HFF-Myc (cell line): ENCODE data around the gene RBM42.
A peak's percentile ranks its signal among the peaks of the same experiment; 100 is the strongest.

Source experiments
- DNase-seq: peaks from one replicate; pipeline ENCODE4 v3.0.0-alpha.2; 2011; ENCODE audit warnings: low read depth; ENCODE audit errors: extremely low read depth
- H3K4me3 ChIP-seq: replicated peaks from 2 replicates; pipeline ENCODE4 v1.5.1; 2011; ENCODE audit warnings: low read depth, mild to moderate bottlenecking, control low read depth, low read length
- TF ChIP-seq, protein P1 (sequence below): IDR thresholded peaks from 2 replicates; pipeline ENCODE4 v1.5.1; 2012; ENCODE audit warnings: mild to moderate bottlenecking, low read depth, low read length, control low read depth; ENCODE audit errors: missing control alignments

The RBM42 gene

GRCh38 chr19:35612224-35612558 lies 16.6 kb upstream of the RBM42 start:
- TF ChIP-seq, protein P1, sequence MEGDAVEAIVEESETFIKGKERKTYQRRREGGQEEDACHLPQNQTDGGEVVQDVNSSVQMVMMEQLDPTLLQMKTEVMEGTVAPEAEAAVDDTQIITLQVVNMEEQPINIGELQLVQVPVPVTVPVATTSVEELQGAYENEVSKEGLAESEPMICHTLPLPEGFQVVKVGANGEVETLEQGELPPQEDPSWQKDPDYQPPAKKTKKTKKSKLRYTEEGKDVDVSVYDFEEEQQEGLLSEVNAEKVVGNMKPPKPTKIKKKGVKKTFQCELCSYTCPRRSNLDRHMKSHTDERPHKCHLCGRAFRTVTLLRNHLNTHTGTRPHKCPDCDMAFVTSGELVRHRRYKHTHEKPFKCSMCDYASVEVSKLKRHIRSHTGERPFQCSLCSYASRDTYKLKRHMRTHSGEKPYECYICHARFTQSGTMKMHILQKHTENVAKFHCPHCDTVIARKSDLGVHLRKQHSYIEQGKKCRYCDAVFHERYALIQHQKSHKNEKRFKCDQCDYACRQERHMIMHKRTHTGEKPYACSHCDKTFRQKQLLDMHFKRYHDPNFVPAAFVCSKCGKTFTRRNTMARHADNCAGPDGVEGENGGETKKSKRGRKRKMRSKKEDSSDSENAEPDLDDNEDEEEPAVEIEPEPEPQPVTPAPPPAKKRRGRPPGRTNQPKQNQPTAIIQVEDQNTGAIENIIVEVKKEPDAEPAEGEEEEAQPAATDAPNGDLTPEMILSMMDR = no peak
- H3K4me3 ChIP-seq = peak overlapping the region; percentile 73
- DNase-seq = no peak

DNA sequence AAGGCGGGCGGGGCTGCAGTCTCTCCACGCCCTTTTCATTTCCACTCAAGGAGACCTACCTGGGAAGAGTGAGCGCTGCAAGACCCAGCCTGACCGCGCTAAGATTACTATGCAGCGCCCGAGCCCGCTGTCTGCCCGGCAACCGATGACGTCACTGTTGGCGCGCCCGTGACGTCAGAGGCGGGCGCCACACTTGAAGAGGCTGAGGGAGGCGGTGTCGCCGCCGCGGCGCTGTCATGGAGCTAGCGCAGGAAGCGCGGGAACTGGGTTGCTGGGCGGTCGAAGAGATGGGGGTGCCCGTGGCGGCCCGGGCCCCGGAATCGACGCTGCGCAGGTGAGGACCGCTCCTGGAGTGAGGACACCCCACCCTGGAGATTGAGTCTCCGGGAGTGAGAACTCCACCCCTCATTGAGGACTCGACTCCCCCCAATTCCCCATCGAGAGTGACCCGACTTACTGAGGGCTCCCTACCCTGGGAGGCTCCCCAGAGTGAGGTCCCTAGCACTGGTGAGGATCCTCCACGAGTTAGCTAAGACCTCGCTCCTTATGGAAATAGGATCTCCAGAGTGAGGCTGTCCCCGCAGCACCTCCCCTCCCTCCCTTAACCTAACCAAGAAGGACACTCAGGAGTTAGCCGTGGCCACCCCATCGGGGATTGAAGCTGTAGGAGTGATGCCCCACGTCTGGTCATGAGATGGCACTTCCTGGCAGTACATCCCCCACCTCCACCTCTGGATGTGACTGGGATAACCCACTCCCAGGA lies 16.1 kb upstream of the RBM42 start, which contains the start of gene HAUS5:
Gene HAUS5 (plus strand): TSS at position 177 of the 763 bp plus-strand sequence. CDS start 60 bp downstream, at position 237.
- H3K4me3 ChIP-seq = peak within 1 kb of the TSS; percentile 73
- DNase-seq = peak; percentile 68
- TF ChIP-seq, protein P1 = no peak

DNA sequence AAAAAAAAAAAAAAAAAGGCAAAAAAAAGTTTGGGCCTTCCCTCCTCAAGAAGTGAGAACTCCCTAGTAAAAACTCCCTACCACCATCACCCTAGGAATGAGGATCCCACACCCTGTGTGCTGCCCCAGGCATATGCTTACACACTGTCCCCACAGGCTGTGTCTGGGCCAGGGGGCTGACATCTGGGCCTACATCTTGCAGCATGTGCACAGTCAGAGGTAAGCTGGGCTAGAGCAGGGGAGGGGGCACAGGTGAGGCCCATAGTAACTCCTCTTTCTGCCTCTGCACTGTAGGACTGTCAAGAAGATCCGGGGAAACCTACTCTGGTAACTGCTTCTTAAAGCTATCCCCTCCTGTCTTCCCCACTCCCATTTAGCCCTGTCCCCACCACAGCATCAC lies 15.3 kb upstream of the RBM42 start:
- no peak for DNase-seq
- TF ChIP-seq, protein P1 = no peak
- H3K4me3 ChIP-seq = peak overlapping the region; percentile 73

DNA sequence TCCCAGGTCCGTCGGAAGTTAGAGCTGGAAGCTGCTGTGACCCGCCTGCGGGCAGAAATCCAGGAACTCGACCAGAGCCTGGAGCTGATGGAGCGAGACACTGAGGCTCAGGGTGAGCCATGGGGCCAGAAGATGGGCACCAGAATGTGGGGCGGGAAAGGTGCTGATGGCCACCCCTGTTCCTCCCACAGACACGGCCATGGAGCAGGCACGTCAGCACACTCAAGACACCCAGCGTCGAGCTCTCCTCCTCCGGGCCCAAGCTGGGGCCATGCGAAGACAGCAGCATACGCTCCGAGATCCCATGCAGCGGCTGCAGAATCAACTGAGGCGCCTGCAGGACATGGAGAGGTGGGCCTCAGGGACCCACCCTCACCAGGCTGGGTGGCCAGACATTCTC lies 13.8 kb upstream of the RBM42 start:
- H3K4me3 ChIP-seq = no peak overlapping the region
- DNase-seq = no peak
- TF ChIP-seq, protein P1 = no peak

DNA sequence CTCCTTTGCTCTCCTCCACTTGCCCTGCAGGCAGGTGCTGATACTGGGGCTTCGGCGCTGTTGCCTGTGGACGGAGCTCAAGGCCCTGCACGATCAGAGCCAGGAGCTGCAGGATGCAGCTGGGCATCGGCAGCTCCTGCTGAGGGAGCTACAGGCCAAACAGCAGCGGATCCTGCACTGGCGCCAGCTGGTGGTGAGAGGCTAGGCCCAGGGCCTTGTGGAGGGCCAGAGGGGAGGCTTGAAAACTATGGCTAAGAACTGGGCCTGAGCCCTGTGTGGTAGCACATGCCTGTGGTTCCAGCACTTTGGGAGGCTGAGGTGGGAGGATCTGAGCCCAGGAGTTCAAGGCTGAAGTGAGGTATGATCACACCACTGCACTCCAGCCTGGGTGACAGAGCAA lies 10.0 kb upstream of the RBM42 start:
- TF ChIP-seq, protein P1 = peak; percentile 7
- no peak overlapping the region for H3K4me3 ChIP-seq
- no peak for DNase-seq

DNA sequence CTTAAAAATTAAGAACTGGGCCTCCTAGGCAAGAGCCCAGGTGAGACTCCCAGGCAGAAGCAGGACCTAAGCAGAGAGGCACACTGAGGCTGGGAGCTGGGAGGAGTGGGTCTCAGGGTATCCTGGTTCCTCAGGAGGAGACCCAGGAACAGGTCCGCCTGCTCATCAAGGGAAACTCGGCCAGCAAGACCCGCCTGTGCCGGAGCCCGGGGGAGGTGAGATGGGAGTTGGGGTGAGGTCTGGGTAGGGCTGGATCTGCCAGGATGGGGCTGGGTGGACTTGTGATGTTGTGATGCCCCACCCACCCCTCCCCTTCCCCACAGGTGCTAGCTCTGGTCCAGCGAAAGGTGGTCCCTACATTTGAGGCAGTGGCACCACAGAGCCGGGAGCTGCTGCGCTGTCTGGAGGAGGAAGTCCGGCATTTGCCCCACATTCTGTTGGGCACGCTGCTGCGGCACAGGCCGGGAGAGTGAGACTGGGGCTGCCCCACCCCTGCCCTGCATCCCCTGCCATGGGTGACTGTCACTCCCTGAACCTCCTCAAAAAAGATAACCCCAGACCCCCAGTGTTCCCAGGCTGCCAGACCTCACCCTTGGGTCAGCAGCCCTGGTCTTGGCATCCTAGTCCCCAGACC lies 9.4 kb upstream of the RBM42 start:
- no peak for DNase-seq

More for the DNA sequence above, 9.4 kb upstream of the RBM42 start:
- TF ChIP-seq, protein P1 = no peak
- H3K4me3 ChIP-seq = no peak overlapping the region
